Measurements from ENCODE around the gene HNF4A.
"Not testable (repeated sequence)": the region's sequence is repeated elsewhere in the genome, so short reads cannot be mapped to it uniquely, and the experiment has no call there.

HNF4A gene

GRCh38 chr20:44345941-44346340, 9.6 kb upstream of the HNF4A start:
- DNase-seq: not testable (repeated sequence)

GRCh38 chr20:44348168-44348659, 7.3 kb upstream of the HNF4A start:
- DNase-seq: no peak

- DNase-seq: no peak
Observed at GRCh38 chr20:44349349-44349748, 6.2 kb upstream of the HNF4A start.

- no peak for DNase-seq
Observed at GRCh38 chr20:44350567-44350966, 4.9 kb upstream of the HNF4A start.

- DNase-seq: no peak
Observed at GRCh38 chr20:44354979-44355497, 461 bp upstream of the HNF4A start.

- DNase-seq: no peak
Observed at GRCh38 chr20:44356353-44356723, 839 bp downstream of the HNF4A start.

- DNase-seq: no peak
Observed at GRCh38 chr20:44357020-44357419, 1.5 kb downstream of the HNF4A start.

- no peak for DNase-seq
Observed at GRCh38 chr20:44357555-44358125, 2.1 kb downstream of the HNF4A start.

GRCh38 chr20:44358776-44359175, 3.3 kb downstream of the HNF4A start:
- DNase-seq: no peak

GRCh38 chr20:44360221-44360620, 4.7 kb downstream of the HNF4A start:
- DNase-seq: no peak

- no peak for DNase-seq
Observed at GRCh38 chr20:44361021-44361420, 5.5 kb downstream of the HNF4A start.

- DNase-seq: no peak
Observed at GRCh38 chr20:44362466-44362940, 7.0 kb downstream of the HNF4A start.

GRCh38 chr20:44364068-44364467, 8.6 kb downstream of the HNF4A start:
- no peak for DNase-seq

- no peak for DNase-seq
Observed at GRCh38 chr20:44364780-44365179, 9.3 kb downstream of the HNF4A start.

- no peak for DNase-seq
Observed at GRCh38 chr20:44367746-44368145, 12.2 kb downstream of the HNF4A start.

GRCh38 chr20:44370639-44371218, 15.2 kb downstream of the HNF4A start:
- DNase-seq: no peak

GRCh38 chr20:44382641-44383040, 27.1 kb downstream of the HNF4A start:
- DNase-seq: no peak

- DNase-seq: peak; percentile 60 to 86 (median 71)
Observed at GRCh38 chr20:44384423-44385027, 29.0 kb downstream of the HNF4A start.

GRCh38 chr20:44388466-44389023, 33.0 kb downstream of the HNF4A start:
- DNase-seq: peak; percentile 9 to 48 (median 31)

GRCh38 chr20:44389871-44390270, 34.4 kb downstream of the HNF4A start:
- no peak for DNase-seq

GRCh38 chr20:44390280-44390679, 34.8 kb downstream of the HNF4A start:
- DNase-seq: no peak

GRCh38 chr20:44392088-44392775, 36.7 kb downstream of the HNF4A start:
- no peak for DNase-seq

Measured in activated CD4-positive, CD25-positive, alpha-beta regulatory T cell (primary cell).